IPS DF 6.9 (cell line): ENCODE data around the gene MLXIPL.
"Not testable (repeated sequence)": the region's sequence is repeated elsewhere in the genome, so short reads cannot be mapped to it uniquely, and the experiment has no call there.

ENCODE experiments used
- DNase-seq: peaks from one replicate; pipeline ENCODE4 v3.0.0-alpha.2; 2013; ENCODE audit warnings: low read depth, low spot score
- H3K27ac ChIP-seq: one replicate; pipeline ENCODE4 v1.5.1; 2013; ENCODE audit warnings: low read length, control low read depth
- H3K27me3 ChIP-seq: 2 replicates; pipeline ENCODE4 v1.6.1; 2013; ENCODE audit warnings: mild to moderate bottlenecking, low read length; ENCODE audit not compliant: control insufficient read depth, insufficient read depth
- H3K36me3 ChIP-seq: 2 replicates; pipeline ENCODE4 v1.6.1; 2013; ENCODE audit warnings: low read length; ENCODE audit not compliant: control insufficient read depth, insufficient read depth
- H3K4me1 ChIP-seq: 2 replicates; pipeline ENCODE4 v1.6.1; 2013; ENCODE audit warnings: low read length; ENCODE audit not compliant: control insufficient read depth, insufficient read depth
- H3K4me3 ChIP-seq: 2 replicates; pipeline ENCODE4 v1.5.1; 2013; ENCODE audit warnings: mild to moderate bottlenecking, low read length
- H3K9me3 ChIP-seq: 2 replicates; pipeline ENCODE4 v1.6.1; 2013; ENCODE audit warnings: low read length, inconsistent platforms; ENCODE audit not compliant: control insufficient read depth, insufficient read depth
- WGBS: extraction: QIAGEN DNeasy Blood & Tissue Kit; methylation state at CpG from one replicate; pipeline ENCODE4 v1.1.7; 2013; ENCODE audit warnings: mixed read lengths, missing lambda C conversion rate; ENCODE audit not compliant: insufficient read length, insufficient coverage; 5-methylcytosine and 5-hydroxymethylcytosine counted together

Gene MLXIPL

GRCh38 chr7:73597978-73598782, 26.1 kb downstream of the MLXIPL start:
- no peaks in the 10 kb centered on the region for H3K9me3 ChIP-seq
- no peak for DNase-seq
- 100% methylated on average over 1 of the region's 5 CpGs for WGBS
- H3K36me3 ChIP-seq: no peaks in the 10 kb centered on the region
- peaks cover 1% of the 10 kb centered on the region; the same call in 1 of the 2 replicates for H3K4me1 ChIP-seq
- H3K27ac ChIP-seq: no peak overlapping the region
- H3K4me3 ChIP-seq: no peak overlapping the region
- no peaks in the 10 kb centered on the region for H3K27me3 ChIP-seq

- no peak overlapping the region for H3K27ac ChIP-seq
- no CpG with 5 or more reads among the region's 37 CpGs for WGBS
- peaks cover 1% of the 10 kb centered on the region; the same call in 1 of the 2 replicates for H3K4me1 ChIP-seq
- no peak for DNase-seq
- H3K27me3 ChIP-seq: no peaks in the 10 kb centered on the region
- H3K9me3 ChIP-seq: no peaks in the 10 kb centered on the region
- no peak overlapping the region for H3K4me3 ChIP-seq
- no peaks in the 10 kb centered on the region for H3K36me3 ChIP-seq
Measured at GRCh38 chr7:73596191-73597065, 27.9 kb downstream of the MLXIPL start.

- H3K4me3 ChIP-seq: no peak overlapping the region
- no peak overlapping the region for H3K27ac ChIP-seq
- no peaks in the 10 kb centered on the region for H3K9me3 ChIP-seq
- peaks cover 1% of the 10 kb centered on the region; the same call in 1 of the 2 replicates for H3K4me1 ChIP-seq
- DNase-seq: no peak
- WGBS: no CpG with 5 or more reads among the region's 9 CpGs
- no peaks in the 10 kb centered on the region for H3K27me3 ChIP-seq
- H3K36me3 ChIP-seq: no peaks in the 10 kb centered on the region
Measured at GRCh38 chr7:73595358-73595757, 29.0 kb downstream of the MLXIPL start.

- no CpG with 5 or more reads among the region's 14 CpGs for WGBS
- no peak overlapping the region for H3K4me3 ChIP-seq
- peaks cover 1% of the 10 kb centered on the region; the same call in 1 of the 2 replicates for H3K4me1 ChIP-seq
- no peak for DNase-seq
- H3K27ac ChIP-seq: no peak overlapping the region
- H3K36me3 ChIP-seq: no peaks in the 10 kb centered on the region
- H3K9me3 ChIP-seq: no peaks in the 10 kb centered on the region
- no peaks in the 10 kb centered on the region for H3K27me3 ChIP-seq
Measured at GRCh38 chr7:73593207-73594045, 30.9 kb downstream of the MLXIPL start.

- no peaks in the 10 kb centered on the region for H3K9me3 ChIP-seq
- no peak overlapping the region for H3K27ac ChIP-seq
- WGBS: no CpG with 5 or more reads among the region's 12 CpGs
- no peaks in the 10 kb centered on the region for H3K4me1 ChIP-seq
- no peaks in the 10 kb centered on the region; the same call in 1 of the 2 replicates for H3K27me3 ChIP-seq
- DNase-seq: no peak
- no peaks in the 10 kb centered on the region for H3K36me3 ChIP-seq
- no peak overlapping the region for H3K4me3 ChIP-seq
Measured at GRCh38 chr7:73586911-73587310, 37.4 kb downstream of the MLXIPL start.

- H3K36me3 ChIP-seq: no peaks in the 10 kb centered on the region
- no CpG with 5 or more reads among the region's 2 CpGs for WGBS
- no peak for DNase-seq
Measured at GRCh38 chr7:73585196-73585595, 39.1 kb downstream of the MLXIPL start.

GRCh38 chr7:73582664-73583202, 41.6 kb downstream of the MLXIPL start:
- DNase-seq: no peak
- H3K27me3 ChIP-seq: no peaks in the 10 kb centered on the region; the same call in 1 of the 2 replicates
- H3K4me1 ChIP-seq: no peaks in the 10 kb centered on the region
- H3K9me3 ChIP-seq: no peaks in the 10 kb centered on the region
- H3K27ac ChIP-seq: no peak overlapping the region
- H3K36me3 ChIP-seq: no peaks in the 10 kb centered on the region
- no peak overlapping the region for H3K4me3 ChIP-seq
- whole genome bisulfite sequencing: no CpG with 5 or more reads among the region's 6 CpGs

More at GRCh38 chr7:73585196-73585595, 39.1 kb downstream of the MLXIPL start:
- no peaks in the 10 kb centered on the region for H3K4me1 ChIP-seq
- no peak overlapping the region for H3K4me3 ChIP-seq
- no peaks in the 10 kb centered on the region for H3K9me3 ChIP-seq
- no peak overlapping the region for H3K27ac ChIP-seq
- H3K27me3 ChIP-seq: no peaks in the 10 kb centered on the region; the same call in 1 of the 2 replicates

- not testable (repeated sequence) for DNase-seq, H3K4me1 ChIP-seq, H3K4me3 ChIP-seq, H3K9me3 ChIP-seq, H3K27me3 ChIP-seq, H3K36me3 ChIP-seq, H3K27ac ChIP-seq
- WGBS: no CpG with 5 or more reads among the region's 9 CpGs
Measured at GRCh38 chr7:73581006-73581405, 43.3 kb downstream of the MLXIPL start.

- no peaks in the 10 kb centered on the region for H3K4me1 ChIP-seq
- peaks cover 4% of the 10 kb centered on the region for H3K36me3 ChIP-seq
- H3K4me3 ChIP-seq: peak within 1 kb of the TSS; percentile 66
- H3K27me3 ChIP-seq: no peaks in the 10 kb centered on the region; the same call in 1 of the 2 replicates
- no peaks in the 10 kb centered on the region for H3K9me3 ChIP-seq
- no peak within 1 kb of the TSS for H3K27ac ChIP-seq
- no CpG with 5 or more reads among the region's 75 CpGs for WGBS
- DNase-seq: peak; percentile 90
Measured at GRCh38 chr7:73578342-73579128, 45.8 kb downstream of the MLXIPL start, which contains the start of gene TBL2. Gene TBL2, minus strand, starts transcription at chr7:73578579. Its CDS starts 30 bp downstream, at chr7:73578549.
